ENCODE measurements around the gene SUPT16H. TPM values are rescaled to one million over a fixed set of nuclear protein-coding genes. Genes with fewer than 3 reads are reported as not detected.

The SUPT16H gene
- total and polyA plus RNA-seq, 12 donors, result 39.2 to 76.4 (median 49.1) TPM

DNA sequence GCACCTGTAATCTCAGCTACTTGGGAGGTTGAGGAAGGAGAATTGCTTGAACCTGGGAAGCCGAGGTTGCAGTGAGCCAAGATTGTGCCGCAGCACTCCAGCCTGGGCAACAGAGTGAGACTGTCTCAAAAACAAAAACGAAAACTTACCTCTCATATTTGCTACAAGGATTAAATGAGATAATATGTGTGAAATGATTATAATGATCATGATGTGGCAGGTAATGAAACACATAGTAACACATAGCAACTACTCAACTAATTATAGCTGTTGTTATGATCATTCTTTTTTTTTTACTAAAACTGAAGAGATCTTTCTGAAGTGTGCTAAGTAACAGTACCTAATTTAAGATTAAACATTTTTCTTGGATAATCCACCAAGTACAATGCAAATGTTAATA, 73.9 kb downstream of the SUPT16H start:
- H3K9me3 ChIP-seq (replicated peaks in 1 of 3), result no peaks in the 10 kb centered on the region
- H3K36me3 ChIP-seq (replicated peaks in 1 of 2), result no peaks in the 10 kb centered on the region
- H3K27me3 ChIP-seq, result no peaks in the 10 kb centered on the region
- no peak overlapping the region for H3K27ac ChIP-seq
- intact Hi-C loops (cut with DNase I), result no loop called here
- 90 to 98% (median 93%) methylated on average over 1 to 3 of the region's 3 CpGs for WGBS, 4 donors
- H3K4me1 ChIP-seq (replicated peaks in 1 of 2), result peaks cover 0 to 6% of the 10 kb centered on the region in 2 donors
- H3K4me3 ChIP-seq, result no peak overlapping the region
- no peak for TF ChIP-seq POLR2A (IDR thresholded peaks at IDR 0.05)
- TF ChIP-seq, protein P1, sequence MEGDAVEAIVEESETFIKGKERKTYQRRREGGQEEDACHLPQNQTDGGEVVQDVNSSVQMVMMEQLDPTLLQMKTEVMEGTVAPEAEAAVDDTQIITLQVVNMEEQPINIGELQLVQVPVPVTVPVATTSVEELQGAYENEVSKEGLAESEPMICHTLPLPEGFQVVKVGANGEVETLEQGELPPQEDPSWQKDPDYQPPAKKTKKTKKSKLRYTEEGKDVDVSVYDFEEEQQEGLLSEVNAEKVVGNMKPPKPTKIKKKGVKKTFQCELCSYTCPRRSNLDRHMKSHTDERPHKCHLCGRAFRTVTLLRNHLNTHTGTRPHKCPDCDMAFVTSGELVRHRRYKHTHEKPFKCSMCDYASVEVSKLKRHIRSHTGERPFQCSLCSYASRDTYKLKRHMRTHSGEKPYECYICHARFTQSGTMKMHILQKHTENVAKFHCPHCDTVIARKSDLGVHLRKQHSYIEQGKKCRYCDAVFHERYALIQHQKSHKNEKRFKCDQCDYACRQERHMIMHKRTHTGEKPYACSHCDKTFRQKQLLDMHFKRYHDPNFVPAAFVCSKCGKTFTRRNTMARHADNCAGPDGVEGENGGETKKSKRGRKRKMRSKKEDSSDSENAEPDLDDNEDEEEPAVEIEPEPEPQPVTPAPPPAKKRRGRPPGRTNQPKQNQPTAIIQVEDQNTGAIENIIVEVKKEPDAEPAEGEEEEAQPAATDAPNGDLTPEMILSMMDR (IDR thresholded peaks at IDR 0.05), result no peak
- DNase-seq, result no peak

DNA sequence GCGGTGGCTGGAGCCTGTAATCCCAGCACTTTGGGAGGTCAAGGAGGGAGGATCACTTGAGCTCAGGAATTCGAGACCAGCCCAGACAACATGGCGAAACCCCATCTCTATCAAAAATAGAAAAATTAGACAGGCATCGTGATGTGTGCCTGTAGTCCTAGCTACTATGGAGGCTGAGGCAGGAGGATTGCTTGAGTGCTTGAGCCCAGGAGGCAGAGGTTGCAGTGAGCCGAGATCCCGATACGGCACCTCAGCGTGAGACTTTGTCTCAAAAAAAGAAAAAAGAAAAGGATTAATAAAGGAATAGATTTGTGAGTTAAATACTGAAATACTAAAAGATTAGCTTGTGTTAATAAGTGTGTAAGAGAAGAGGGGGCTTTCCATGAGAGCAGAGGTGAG, 74.6 kb downstream of the SUPT16H start:
- TF ChIP-seq POLR2A (IDR thresholded peaks at IDR 0.05), result no peak
- TF ChIP-seq, protein P1 (IDR thresholded peaks at IDR 0.05), result no peak
- 70 to 77% (median 73%) methylated on average over 8 of the region's 8 CpGs for WGBS, 4 donors
- H3K4me1 ChIP-seq (replicated peaks in 1 of 2), result peaks cover 0 to 6% of the 10 kb centered on the region in 2 donors
- H3K9me3 ChIP-seq (replicated peaks in 1 of 3), result no peaks in the 10 kb centered on the region
- H3K27me3 ChIP-seq, result no peaks in the 10 kb centered on the region
- no peaks in the 10 kb centered on the region for H3K36me3 ChIP-seq (replicated peaks in 1 of 2)
- H3K27ac ChIP-seq, result no peak overlapping the region
- intact Hi-C loops (cut with DNase I), result no loop called here
- H3K4me3 ChIP-seq, result peak overlapping the region in 2 of 4 donors; percentile 15 to 43
- no peak for DNase-seq

DNA sequence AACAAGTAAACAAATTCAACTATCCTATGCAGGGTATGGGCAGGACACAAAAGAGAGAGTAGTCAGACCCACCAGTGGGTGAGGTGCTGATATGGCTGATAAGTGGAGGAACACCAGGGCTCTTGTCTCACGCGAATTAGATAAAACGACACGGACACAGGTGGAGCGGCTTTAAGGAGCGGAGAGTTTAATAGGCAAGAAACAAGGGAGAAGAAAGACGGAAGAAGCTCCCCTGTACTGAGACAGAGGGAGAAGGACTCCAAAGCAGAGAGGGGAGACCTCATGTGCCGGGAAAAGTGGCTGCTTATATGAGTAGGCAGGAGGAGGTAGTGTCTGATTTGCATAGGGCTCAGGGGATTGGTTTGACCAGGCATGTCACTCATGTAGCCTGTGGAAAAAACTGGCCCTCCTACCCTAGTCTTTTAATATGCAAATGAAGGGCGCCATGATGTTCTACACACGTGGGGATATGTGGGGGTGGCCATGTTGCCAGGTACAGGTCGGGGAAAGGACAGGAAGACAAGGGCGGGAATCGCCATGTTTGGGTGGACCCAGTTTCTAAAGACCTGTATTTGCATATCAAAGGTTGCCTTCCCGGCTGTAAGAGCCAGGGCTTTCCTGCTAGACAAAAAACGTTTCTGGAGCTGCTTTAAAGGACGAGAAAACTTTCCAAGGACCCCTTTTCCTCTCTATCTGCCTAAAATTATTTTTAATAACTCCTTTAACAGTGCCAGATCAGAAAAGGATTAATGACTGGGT, 75.2 kb downstream of the SUPT16H start:
- intact Hi-C loops (cut with DNase I), result no loop called here

DNA sequence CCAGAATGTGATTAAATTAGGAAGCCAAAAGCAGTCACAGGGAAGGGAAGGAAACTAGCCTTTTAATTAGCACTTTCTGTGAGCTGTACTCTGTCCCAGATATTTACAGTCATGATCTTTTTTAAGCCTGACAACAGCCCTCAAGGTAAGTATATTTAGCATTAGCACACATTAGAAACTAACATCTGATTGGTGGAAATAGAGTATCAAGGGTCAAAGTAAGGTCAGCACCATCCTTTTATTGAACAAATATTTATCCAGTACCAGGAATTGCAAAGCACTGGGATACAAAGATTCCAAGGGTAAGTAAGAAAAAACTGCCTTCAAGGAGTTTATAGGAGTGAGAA, 75.7 kb downstream of the SUPT16H start:
- Histone ChIP-seq H3K9me3 (replicated peaks in 1 of 3) (no peaks in the 10 kb centered on the region), H3K4me3 (peak overlapping the region in 3 of 4 donors; percentile 3 to 43 (median 15)), H3K27ac (peak overlapping the region in 2 of 5 donors; percentile 20 to 60), H3K4me1 (replicated peaks in 1 of 2) (peaks cover 0 to 6% of the 10 kb centered on the region in 2 donors), H3K27me3 (no peaks in the 10 kb centered on the region), H3K36me3 (replicated peaks in 1 of 2) (no peaks in the 10 kb centered on the region)
- TF ChIP-seq, protein P1 (IDR thresholded peaks at IDR 0.05), result no peak
- TF ChIP-seq POLR2A (IDR thresholded peaks at IDR 0.05), result no peak
- intact Hi-C loops (cut with DNase I), result no loop called here
- no peak for DNase-seq

More for the DNA sequence above, 75.2 kb downstream of the SUPT16H start:
- peak overlapping the region in 3 of 4 donors; percentile 3 to 43 (median 15) for H3K4me3 ChIP-seq
- WGBS, 4 donors, result 3 to 5% (median 4%) methylated on average over 16 of the region's 16 CpGs
- no peaks in the 10 kb centered on the region for H3K9me3 ChIP-seq (replicated peaks in 1 of 3)
- H3K27me3 ChIP-seq, result no peaks in the 10 kb centered on the region
- peak overlapping the region in 2 of 5 donors; percentile 20 to 60 for H3K27ac ChIP-seq
- H3K4me1 ChIP-seq (replicated peaks in 1 of 2), result peaks cover 0 to 6% of the 10 kb centered on the region in 2 donors
- peak in 1 of 2 donors; percentile 66 for TF ChIP-seq POLR2A (IDR thresholded peaks at IDR 0.05)
- TF ChIP-seq, protein P1 (IDR thresholded peaks at IDR 0.05), result no peak
- DNase-seq, result peak; percentile 74 to 94 (median 88)
- H3K36me3 ChIP-seq (replicated peaks in 1 of 2), result no peaks in the 10 kb centered on the region

Measured in adrenal gland (tissue), 12 donors.